Stomach smooth muscle (tissue), 2 donors: Measurements from ENCODE around the gene MAML2.

ENCODE experiments used
- H3K27ac ChIP-seq: one replicate; pipeline ENCODE4 v1.7.0; 2013; ENCODE audit warnings: mild to moderate bottlenecking, low read length, inconsistent platforms
- H3K27me3 ChIP-seq, 2 donors: one replicate each; pipeline ENCODE4 v1.7.0; 2013; ENCODE audit warnings: low read length in 2 of 2; ENCODE audit not compliant: insufficient read depth in 2 of 2, control insufficient read depth in 1 of 2
- H3K36me3 ChIP-seq, 2 donors: one replicate each; pipeline ENCODE4 v1.7.0; 2013; ENCODE audit warnings: low read length in 2 of 2; ENCODE audit not compliant: control insufficient read depth in 2 of 2, insufficient read depth in 2 of 2
- H3K4me1 ChIP-seq: one replicate; pipeline ENCODE4 v1.7.0; 2013; ENCODE audit warnings: low read length; ENCODE audit not compliant: control insufficient read depth, insufficient read depth
- H3K4me3 ChIP-seq, 2 donors: one replicate each; pipeline ENCODE4 v1.7.0; 2013; ENCODE audit warnings: low read length in 2 of 2
- H3K9ac ChIP-seq, 2 donors: one replicate each; pipeline ENCODE4 v1.7.0; 2013; ENCODE audit warnings: low read length in 2 of 2, mild to moderate bottlenecking in 1 of 2
- H3K9me3 ChIP-seq, 2 donors: one replicate each; pipeline ENCODE4 v1.7.0; 2013; ENCODE audit warnings: low read length in 2 of 2; ENCODE audit not compliant: control insufficient read depth in 2 of 2
- donor health status: healthy.
- donor health status: Pancreatic carcinoma.

The MAML2 gene

DNA sequence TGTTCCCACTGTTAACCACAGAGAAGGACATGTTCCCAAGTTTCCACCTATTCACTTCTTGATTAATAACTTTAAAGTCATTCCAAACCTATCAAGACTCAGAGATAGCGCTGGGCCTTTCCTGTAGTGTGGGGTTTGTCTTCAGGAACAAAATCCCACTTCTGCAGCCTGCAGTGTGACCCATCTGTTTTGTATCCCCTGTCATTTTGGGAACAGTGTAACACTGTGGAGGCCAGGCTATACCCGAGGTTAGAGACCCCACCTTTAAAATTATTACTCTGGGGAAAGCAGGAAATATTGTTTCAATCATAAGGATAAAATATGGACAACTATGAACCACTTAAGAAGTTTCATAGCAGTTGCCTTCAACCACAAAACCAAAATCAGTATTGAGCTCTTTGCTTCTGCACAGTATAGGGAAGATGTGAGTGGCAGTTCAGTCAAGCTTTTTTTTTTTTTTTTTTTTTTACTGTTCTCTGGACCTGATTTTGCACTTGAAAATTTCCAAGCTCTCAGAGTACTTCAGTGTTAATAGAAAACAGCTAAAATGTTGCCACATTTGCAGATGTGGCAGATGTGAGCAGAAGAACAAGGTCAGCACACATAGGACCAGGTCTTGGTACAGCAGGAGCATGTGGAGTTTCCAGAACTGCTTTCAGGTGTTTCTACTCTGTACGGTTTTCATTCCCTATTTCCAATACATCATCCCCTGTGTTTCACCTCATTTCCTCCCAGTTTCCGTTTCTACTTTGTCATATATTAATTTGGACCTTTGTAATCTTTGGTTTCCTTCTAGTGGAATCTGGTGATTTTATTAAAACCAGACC lies 121.5 kb downstream of the MAML2 start:
- Histone ChIP-seq H3K27ac (no peak overlapping the region), H3K27me3 (no peaks in the 10 kb centered on the region), H3K4me3 (no peak overlapping the region), H3K9me3 (no peaks in the 10 kb centered on the region), H3K9ac (no peak overlapping the region), H3K4me1 (no peaks in the 10 kb centered on the region), H3K36me3 (no peaks in the 10 kb centered on the region)

GRCh38 chr11:96219981-96220623 lies 122.9 kb downstream of the MAML2 start:
- Histone ChIP-seq H3K9ac (no peak overlapping the region), H3K36me3 (no peaks in the 10 kb centered on the region), H3K9me3 (no peaks in the 10 kb centered on the region), H3K27me3 (no peaks in the 10 kb centered on the region), H3K4me3 (no peak overlapping the region), H3K27ac (no peak overlapping the region), H3K4me1 (no peaks in the 10 kb centered on the region)

DNA sequence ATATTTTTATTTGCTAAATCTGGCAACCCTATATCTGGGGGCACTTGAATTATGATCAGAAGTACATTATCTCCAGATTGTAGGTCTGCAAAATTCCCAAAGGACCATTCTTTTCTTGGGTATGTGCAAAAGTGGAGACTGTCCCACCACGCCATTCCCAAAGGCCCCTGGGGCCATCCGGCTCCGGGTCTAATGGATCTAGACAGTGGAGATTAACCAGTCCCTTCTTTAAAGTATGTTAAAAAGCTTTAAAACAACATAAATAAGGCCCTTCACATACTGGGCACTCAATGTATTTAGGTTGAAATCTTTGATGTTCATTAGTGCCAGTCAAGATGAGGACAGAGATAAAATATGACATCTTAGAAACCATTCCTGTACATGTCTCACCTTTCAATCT lies 124.1 kb downstream of the MAML2 start:
- Histone ChIP-seq H3K9ac (no peak overlapping the region), H3K4me1 (no peaks in the 10 kb centered on the region), H3K27ac (no peak overlapping the region), H3K4me3 (no peak overlapping the region), H3K9me3 (no peaks in the 10 kb centered on the region), H3K27me3 (no peaks in the 10 kb centered on the region), H3K36me3 (no peaks in the 10 kb centered on the region)

- H3K27ac ChIP-seq: no peak overlapping the region
- H3K27me3 ChIP-seq: no peaks in the 10 kb centered on the region
- no peak overlapping the region for H3K4me3 ChIP-seq
- H3K4me1 ChIP-seq: no peaks in the 10 kb centered on the region
- no peak overlapping the region for H3K9ac ChIP-seq
- H3K36me3 ChIP-seq: no peaks in the 10 kb centered on the region
- no peaks in the 10 kb centered on the region for H3K9me3 ChIP-seq
Measured at GRCh38 chr11:96218006-96218405, 125.0 kb downstream of the MAML2 start.

DNA sequence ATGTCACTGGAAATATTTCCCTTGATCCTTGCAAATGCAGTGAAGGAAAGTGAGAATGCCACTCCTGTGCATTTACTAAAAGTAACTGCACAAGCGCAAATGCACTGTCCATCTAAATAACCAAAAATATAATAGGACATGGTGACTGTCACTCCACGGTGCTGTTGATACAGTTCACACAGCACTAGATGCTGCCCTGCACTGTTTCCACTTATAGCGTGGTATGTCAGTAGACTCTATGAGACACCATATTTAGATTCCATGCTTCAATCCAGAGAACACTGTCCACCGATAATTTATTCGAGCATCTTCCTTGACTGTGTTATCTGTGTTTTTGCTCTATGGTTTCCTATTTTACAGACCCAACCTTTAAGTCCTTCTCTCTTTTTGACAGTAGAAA lies 125.8 kb downstream of the MAML2 start:
- H3K27ac ChIP-seq: no peak overlapping the region

GRCh38 chr11:96215826-96216225 lies 127.2 kb downstream of the MAML2 start:
- H3K27ac ChIP-seq: no peak overlapping the region
- H3K27me3 ChIP-seq: no peaks in the 10 kb centered on the region
- H3K4me3 ChIP-seq: no peak overlapping the region
- H3K9ac ChIP-seq: no peak overlapping the region
- H3K4me1 ChIP-seq: no peaks in the 10 kb centered on the region
- H3K36me3 ChIP-seq: no peaks in the 10 kb centered on the region
- no peaks in the 10 kb centered on the region for H3K9me3 ChIP-seq

More for the DNA sequence above, 125.8 kb downstream of the MAML2 start:
- H3K27me3 ChIP-seq: no peaks in the 10 kb centered on the region
- no peak overlapping the region for H3K9ac ChIP-seq
- H3K4me1 ChIP-seq: no peaks in the 10 kb centered on the region
- H3K36me3 ChIP-seq: no peaks in the 10 kb centered on the region
- H3K9me3 ChIP-seq: no peaks in the 10 kb centered on the region
- H3K4me3 ChIP-seq: no peak overlapping the region

DNA sequence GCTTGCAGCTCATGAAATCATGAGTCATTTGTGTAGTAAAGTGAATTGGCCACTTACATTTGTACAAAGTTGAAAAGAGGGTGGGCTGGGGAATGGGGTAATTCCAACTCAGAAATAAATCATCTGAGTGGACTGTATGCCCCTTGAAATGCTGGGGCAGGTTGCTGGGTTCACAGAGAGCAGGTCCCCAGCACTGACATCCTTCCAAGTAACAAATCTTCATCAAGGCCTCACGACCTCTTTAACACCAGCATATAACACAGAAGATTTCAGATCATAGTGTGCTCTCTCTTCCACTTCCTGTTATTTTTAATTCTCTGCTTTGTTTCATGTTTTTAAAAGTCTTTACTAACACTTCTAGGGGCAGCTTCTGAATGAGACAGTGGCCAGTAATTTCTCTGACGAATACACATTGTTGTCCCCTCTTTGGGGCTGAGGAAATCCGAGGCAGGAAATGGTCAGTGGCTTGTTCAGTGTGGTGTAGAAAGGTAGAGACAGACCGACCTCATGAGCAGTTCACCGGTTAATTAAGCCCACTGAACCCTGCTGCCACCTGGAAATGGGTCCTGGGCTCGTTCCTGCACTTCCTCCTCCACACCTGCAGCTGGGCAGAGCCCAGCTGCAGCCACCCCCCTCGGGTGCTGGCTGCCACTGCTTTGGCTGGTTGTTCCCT lies 127.7 kb downstream of the MAML2 start:
- no peaks in the 10 kb centered on the region for H3K9me3 ChIP-seq
- no peaks in the 10 kb centered on the region for H3K4me1 ChIP-seq

GRCh38 chr11:96214777-96215109 lies 128.3 kb downstream of the MAML2 start:
- no peaks in the 10 kb centered on the region for H3K9me3 ChIP-seq
- no peak overlapping the region for H3K4me3 ChIP-seq
- H3K27ac ChIP-seq: no peak overlapping the region
- H3K9ac ChIP-seq: no peak overlapping the region
- no peaks in the 10 kb centered on the region for H3K27me3 ChIP-seq
- no peaks in the 10 kb centered on the region for H3K36me3 ChIP-seq
- H3K4me1 ChIP-seq: no peaks in the 10 kb centered on the region

More for the DNA sequence above, 127.7 kb downstream of the MAML2 start:
- H3K27ac ChIP-seq: no peak overlapping the region
- no peak overlapping the region for H3K4me3 ChIP-seq
- no peaks in the 10 kb centered on the region for H3K27me3 ChIP-seq
- no peaks in the 10 kb centered on the region for H3K36me3 ChIP-seq
- H3K9ac ChIP-seq: no peak overlapping the region

GRCh38 chr11:96213500-96213899 lies 129.5 kb downstream of the MAML2 start:
- no peak overlapping the region for H3K9ac ChIP-seq
- no peak overlapping the region for H3K27ac ChIP-seq
- no peaks in the 10 kb centered on the region for H3K4me1 ChIP-seq
- H3K4me3 ChIP-seq: no peak overlapping the region
- H3K9me3 ChIP-seq: no peaks in the 10 kb centered on the region
- H3K27me3 ChIP-seq: no peaks in the 10 kb centered on the region
- no peaks in the 10 kb centered on the region for H3K36me3 ChIP-seq

GRCh38 chr11:96211436-96211835 lies 131.6 kb downstream of the MAML2 start:
- Histone ChIP-seq H3K9ac (no peak overlapping the region), H3K4me1 (no peaks in the 10 kb centered on the region)

More at GRCh38 chr11:96211436-96211835, 131.6 kb downstream of the MAML2 start:
- Histone ChIP-seq H3K27me3 (no peaks in the 10 kb centered on the region), H3K36me3 (no peaks in the 10 kb centered on the region), H3K9me3 (no peaks in the 10 kb centered on the region), H3K4me3 (no peak overlapping the region), H3K27ac (no peak overlapping the region)
